GM21360 (cell line): ENCODE results near the gene IMMP1L.

Experiments used
- ATAC-seq: cut with Tn5 transposase; IDR thresholded peaks from one replicate; pipeline ENCODE4 v1.9.1; 2021; ENCODE audit warnings: mild to moderate bottlenecking, moderate library complexity; ENCODE audit not compliant: unreplicated experiment

The IMMP1L gene

GRCh38 chr11:31404614-31405013 is 104.8 kb downstream of the IMMP1L start:
- no peak for ATAC-seq

- no peak for ATAC-seq
Observed at GRCh38 chr11:31397239-31397834, 112.1 kb downstream of the IMMP1L start.

GRCh38 chr11:31387379-31387778 is 122.0 kb downstream of the IMMP1L start:
- no peak for ATAC-seq

DNA sequence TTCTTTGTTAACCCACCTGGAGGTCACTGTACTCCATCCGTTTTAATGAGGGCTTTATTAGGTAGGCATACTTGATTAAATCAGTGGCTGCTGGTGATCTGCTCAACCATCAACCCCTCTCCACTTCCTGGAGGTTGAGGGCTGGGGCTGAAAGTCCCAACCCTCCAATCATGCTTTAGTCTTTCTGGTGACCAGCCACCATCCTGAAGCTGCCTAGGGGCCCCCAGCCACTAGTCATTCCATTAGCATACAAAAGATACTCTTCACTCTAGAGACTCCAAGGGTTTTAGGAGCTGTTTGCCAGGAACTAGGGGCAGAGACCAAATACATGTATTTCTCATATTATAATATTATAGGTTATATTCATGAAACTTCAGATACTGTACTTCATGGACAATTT is 126.3 kb downstream of the IMMP1L start:
- ATAC-seq, result no peak
